K562 (cell line): ENCODE measurements around the gene PRKACA. TPM values are rescaled to one million over a fixed set of nuclear protein-coding genes. Genes with fewer than 3 reads are reported as not detected.

ENCODE experiments used
- ARID4B ChIP-seq: sonication (generic); formaldehyde crosslinking; IDR thresholded peaks from 2 replicates; pipeline ENCODE4 v1.8.0; 2022; ENCODE audit warnings: mild to moderate bottlenecking, missing genetic modification reagents
- KHSRP ChIP-seq: fragments of 450-650 bp; IDR thresholded peaks from 2 replicates; pipeline ENCODE4 v1.6.1; 2017
- MBD2 ChIP-seq: sonication (generic); IDR thresholded peaks from 2 replicates; pipeline ENCODE4 v1.6.1; 2016; ENCODE audit warnings: low read depth, borderline replicate concordance
- MNT ChIP-seq, 2 experiments: fragments of 450-650 bp; conservative IDR thresholded peaks; 2 replicates each; pipeline ENCODE4 v1.6.1; 2017; ENCODE audit warnings: mild to moderate bottlenecking in 2 of 2, moderate library complexity in 2 of 2
- PCBP1 ChIP-seq: fragments of 200-400 bp; formaldehyde crosslinking; IDR thresholded peaks from 2 replicates; pipeline ENCODE4 v1.6.1; 2018; ENCODE audit warnings: mild to moderate bottlenecking, low read depth, low read length; ENCODE audit not compliant: poor library complexity, severe bottlenecking
- RBM14 ChIP-seq: fragments of 200-400 bp; formaldehyde crosslinking; IDR thresholded peaks from 2 replicates; pipeline ENCODE4 v1.6.1; 2018; ENCODE audit warnings: low read depth, mild to moderate bottlenecking, low read length, moderate library complexity, borderline replicate concordance; ENCODE audit not compliant: insufficient read depth
- RBM34 ChIP-seq: fragments of 200-400 bp; formaldehyde crosslinking; IDR thresholded peaks from 2 replicates; pipeline ENCODE4 v1.6.1; 2018; ENCODE audit warnings: low read length, borderline replicate concordance; ENCODE audit not compliant: insufficient read depth
- SREBF2 ChIP-seq: sonication (generic); formaldehyde crosslinking; IDR thresholded peaks from 2 replicates; pipeline ENCODE4 v1.4.0; 2020; ENCODE audit warnings: mild to moderate bottlenecking, missing genetic modification reagents
- TARDBP ChIP-seq: fragments of 450-650 bp; IDR thresholded peaks from 2 replicates; pipeline ENCODE4 v1.6.1; 2016
- ZFP36 ChIP-seq: fragments of 150-350 bp; IDR thresholded peaks from 2 replicates; pipeline ENCODE4 v1.6.1; 2018; ENCODE audit warnings: low read length, low read depth; ENCODE audit not compliant: partially characterized antibody
- polyA plus RNA-seq, 8 experiments: library from polyadenylated mRNA; depleted of rRNA in 4 of 8; stranded (reverse) in 5 of 8; unstranded in 3 of 8; fragments of >200 nt; fragmentation: Nextera tagmentation in 2 of 8; fragmentation: Illumina TruSeq in 1 of 8; extraction: Ambion mirVana in 2 of 8; extraction: Trizol in 1 of 8; gene quantifications; 2 replicates each; pipeline versions ENCODE4 v1.2.1 to v1.2.3, GENCODE V29; 2011 to 2014; ENCODE audit warnings: inconsistent platforms in 1 of 8, missing spikeins in 1 of 8
- total RNA-seq, 7 experiments: library from RNA; depleted of rRNA in 6 of 7; stranded (reverse); fragments of >200 nt in 6 of 7; fragmentation: Illumina TruSeq in 2 of 7; extraction: Trizol in 2 of 7; gene quantifications; 2 replicates each; pipeline versions ENCODE4 v1.2.1 to v1.2.3, GENCODE V29; 2011 to 2021; ENCODE audit warnings: low replicate concordance in 1 of 7
- TF ChIP-seq, protein P1 (sequence below), 2 experiments: fragments of 450-650 bp; IDR thresholded peaks; 2 replicates each; pipeline ENCODE4 v1.6.1; 2016; ENCODE audit warnings: mild to moderate bottlenecking in 2 of 2, borderline replicate concordance in 1 of 2, low read depth in 1 of 2, moderate library complexity in 1 of 2

Gene PRKACA
- total and polyA plus RNA-seq, 9 of the 15 experiments (the other 6 are each of a cell fraction or from before 2014, with no cell fraction given), result 1.2 to 63.1 (median 13.0) TPM

DNA sequence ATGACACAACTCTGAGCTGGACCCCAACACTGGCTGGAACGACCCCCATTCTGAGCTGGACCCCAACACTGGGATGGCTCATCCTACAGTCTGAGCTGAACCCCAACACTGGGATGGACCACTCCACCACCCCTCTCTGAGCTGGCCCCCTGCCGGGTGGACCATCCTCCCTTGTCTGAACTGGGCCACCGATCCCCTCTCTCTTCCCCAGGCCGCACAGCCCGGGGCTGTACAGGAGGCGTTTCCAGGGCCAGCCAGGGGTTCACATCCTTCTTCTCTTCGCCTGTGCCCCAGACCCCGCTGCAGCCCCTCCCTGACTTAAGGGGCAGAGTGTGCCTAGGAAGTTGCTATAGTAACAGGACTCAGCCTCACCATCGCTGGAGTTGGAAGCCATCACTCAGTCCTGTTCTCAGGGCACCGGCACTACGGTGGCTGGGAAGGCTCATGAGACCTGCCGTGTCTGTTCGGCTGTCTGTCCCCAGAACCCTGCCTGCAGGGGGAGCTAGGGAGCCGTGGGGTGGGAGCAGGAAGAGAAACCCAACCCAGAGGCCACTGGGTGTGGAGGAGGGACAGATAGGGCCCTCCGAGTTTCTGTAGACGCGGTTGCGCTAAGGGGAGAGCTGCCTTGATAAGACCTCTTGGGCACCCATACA is 3.7 kb downstream of the PRKACA start (continued):
- peak; percentile 56; the same call in 1 of the 2 replicates for TF ChIP-seq ARID4B (CRISPR knock-in tag)
- TF ChIP-seq RBM34, result no peak
- TF ChIP-seq RBM14, result no peak
- no peak for TF ChIP-seq KHSRP
- peak; percentile 81; the same call in 1 of the 2 replicates for TF ChIP-seq TARDBP
- no peak for TF ChIP-seq PCBP1
- TF ChIP-seq, protein P1, sequence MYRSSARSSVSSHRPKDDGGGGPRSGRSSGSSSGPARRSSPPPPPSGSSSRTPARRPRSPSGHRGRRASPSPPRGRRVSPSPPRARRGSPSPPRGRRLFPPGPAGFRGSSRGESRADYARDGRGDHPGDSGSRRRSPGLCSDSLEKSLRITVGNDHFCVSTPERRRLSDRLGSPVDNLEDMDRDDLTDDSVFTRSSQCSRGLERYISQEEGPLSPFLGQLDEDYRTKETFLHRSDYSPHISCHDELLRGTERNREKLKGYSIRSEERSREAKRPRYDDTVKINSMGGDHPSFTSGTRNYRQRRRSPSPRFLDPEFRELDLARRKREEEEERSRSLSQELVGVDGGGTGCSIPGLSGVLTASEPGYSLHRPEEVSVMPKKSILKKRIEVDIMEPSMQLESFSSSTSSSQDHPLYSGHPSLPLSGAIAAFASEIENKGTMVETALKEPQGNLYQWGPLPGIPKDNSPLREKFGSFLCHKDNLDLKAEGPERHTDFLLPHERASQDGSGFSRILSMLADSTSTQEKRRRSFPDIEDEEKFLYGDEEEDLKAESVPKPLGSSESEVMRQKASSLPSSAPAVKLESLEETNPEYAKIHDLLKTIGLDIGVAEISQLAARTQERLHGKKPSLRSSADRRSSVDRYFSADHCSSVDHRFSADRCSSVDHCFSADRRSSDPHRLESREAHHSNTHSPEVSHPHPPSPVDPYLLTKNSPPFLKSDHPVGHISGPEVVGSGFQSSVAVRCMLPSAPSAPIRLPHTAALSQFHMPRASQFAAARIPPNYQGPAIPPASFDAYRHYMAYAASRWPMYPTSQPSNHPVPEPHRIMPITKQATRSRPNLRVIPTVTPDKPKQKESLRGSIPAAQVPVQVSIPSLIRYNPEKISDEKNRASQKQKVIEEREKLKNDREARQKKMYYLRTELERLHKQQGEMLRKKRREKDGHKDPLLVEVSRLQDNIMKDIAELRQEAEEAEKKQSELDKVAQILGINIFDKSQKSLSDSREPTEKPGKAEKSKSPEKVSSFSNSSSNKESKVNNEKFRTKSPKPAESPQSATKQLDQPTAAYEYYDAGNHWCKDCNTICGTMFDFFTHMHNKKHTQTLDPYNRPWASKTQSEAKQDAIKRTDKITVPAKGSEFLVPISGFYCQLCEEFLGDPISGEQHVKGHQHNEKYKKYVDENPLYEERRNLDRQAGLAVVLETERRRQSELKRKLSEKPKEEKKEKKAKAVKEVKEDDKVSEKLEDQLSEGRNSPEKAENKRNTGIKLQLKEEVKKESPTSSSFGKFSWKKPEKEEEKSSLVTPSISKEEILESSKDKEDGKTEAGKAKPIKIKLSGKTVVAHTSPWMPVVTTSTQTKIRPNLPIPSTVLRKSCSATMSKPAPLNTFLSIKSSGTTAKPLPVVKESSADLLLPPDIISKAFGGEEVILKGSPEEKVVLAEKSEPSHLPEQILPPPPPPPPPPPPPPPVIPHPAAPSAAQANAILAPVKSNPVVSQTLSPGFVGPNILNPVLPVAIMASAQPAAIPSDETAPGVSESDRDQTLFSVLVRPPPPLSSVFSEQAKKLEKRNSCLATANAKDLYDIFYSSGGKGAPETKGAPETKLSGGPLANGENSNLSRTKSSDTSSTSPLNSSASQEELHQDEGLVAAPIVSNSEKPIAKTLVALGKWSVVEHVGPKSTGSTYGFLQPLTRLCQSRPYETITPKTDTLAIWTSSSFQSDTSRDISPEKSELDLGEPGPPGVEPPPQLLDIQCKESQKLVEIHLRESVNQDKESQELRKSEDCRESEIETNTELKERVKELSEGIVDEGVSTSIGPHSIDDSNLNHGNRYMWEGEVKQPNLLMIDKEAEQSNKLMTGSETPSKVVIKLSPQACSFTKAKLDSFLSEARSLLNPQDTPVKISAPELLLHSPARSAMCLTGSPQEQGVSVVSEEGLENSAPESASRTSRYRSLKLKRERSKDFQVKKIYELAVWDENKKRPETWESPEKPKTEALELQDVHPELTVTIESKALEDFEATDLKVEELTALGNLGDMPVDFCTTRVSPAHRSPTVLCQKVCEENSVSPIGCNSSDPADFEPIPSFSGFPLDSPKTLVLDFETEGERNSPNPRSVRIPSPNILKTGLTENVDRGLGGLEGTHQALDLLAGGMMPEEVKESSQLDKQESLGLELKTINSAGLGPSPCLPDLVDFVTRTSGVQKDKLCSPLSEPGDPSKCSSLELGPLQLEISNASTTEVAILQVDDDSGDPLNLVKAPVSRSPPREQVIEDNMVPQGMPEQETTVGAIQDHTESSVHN (IDR thresholded peaks at IDR 0.05; ENCODE audit: borderline replicate concordance in 1 of 2, low read depth in 1 of 2), result no peak
- TF ChIP-seq ZFP36, result no peak
- peak in 1 of 2 experiments; percentile 43; a peak in 1 of 4 replicates for TF ChIP-seq MNT (conservative IDR thresholded peaks at IDR 0.05)
- TF ChIP-seq SREBF2 (CRISPR knock-in tag), result no peak
- TF ChIP-seq MBD2, result no peak
